HG02973 (cell line): ENCODE measurements around the gene ZFC3H1.

Experiments used
- ATAC-seq: cut with Tn5 transposase; IDR thresholded peaks from one replicate; pipeline ENCODE4 v1.9.1; 2021; ENCODE audit warnings: moderate library complexity; ENCODE audit not compliant: unreplicated experiment

The ZFC3H1 gene

GRCh38 chr12:71641390-71641789 is 22.3 kb downstream of the ZFC3H1 start:
- no peak for ATAC-seq

- ATAC-seq = no peak
Measured at GRCh38 chr12:71640316-71640715, 23.3 kb downstream of the ZFC3H1 start.

- peak; percentile 40 for ATAC-seq
Measured at GRCh38 chr12:71639341-71639760, 24.3 kb downstream of the ZFC3H1 start.

- ATAC-seq = no peak
Measured at GRCh38 chr12:71638499-71638898, 25.1 kb downstream of the ZFC3H1 start.

- ATAC-seq = peak; percentile 50
Measured at GRCh38 chr12:71636704-71637115, 26.9 kb downstream of the ZFC3H1 start.

- no peak for ATAC-seq
Measured at GRCh38 chr12:71627438-71628002, 36.1 kb downstream of the ZFC3H1 start.

GRCh38 chr12:71626768-71627167 is 36.9 kb downstream of the ZFC3H1 start:
- no peak for ATAC-seq

GRCh38 chr12:71626098-71626497 is 37.5 kb downstream of the ZFC3H1 start:
- no peak for ATAC-seq

- no peak for ATAC-seq
Measured at GRCh38 chr12:71625476-71625875, 38.2 kb downstream of the ZFC3H1 start.

GRCh38 chr12:71621938-71622337 is 41.7 kb downstream of the ZFC3H1 start:
- no peak for ATAC-seq

- no peak for ATAC-seq
Measured at GRCh38 chr12:71610031-71610795, 53.4 kb downstream of the ZFC3H1 start.

- no peak for ATAC-seq
Measured at GRCh38 chr12:71607494-71608330, 55.9 kb downstream of the ZFC3H1 start.

- ATAC-seq = no peak
Measured at GRCh38 chr12:71605039-71605438, 58.6 kb downstream of the ZFC3H1 start.

GRCh38 chr12:71602761-71603577 is 60.7 kb downstream of the ZFC3H1 start:
- ATAC-seq = no peak

- ATAC-seq = no peak
Measured at GRCh38 chr12:71601546-71601945, 62.1 kb downstream of the ZFC3H1 start.

- ATAC-seq = no peak
Measured at GRCh38 chr12:71599210-71599609, 64.4 kb downstream of the ZFC3H1 start.

GRCh38 chr12:71594214-71594948 is 69.3 kb downstream of the ZFC3H1 start:
- ATAC-seq = no peak

GRCh38 chr12:71592841-71593240 is 70.8 kb downstream of the ZFC3H1 start:
- no peak for ATAC-seq

- no peak for ATAC-seq
Measured at GRCh38 chr12:71591601-71592000, 72.0 kb downstream of the ZFC3H1 start.

- no peak for ATAC-seq
Measured at GRCh38 chr12:71589478-71589881, 74.2 kb downstream of the ZFC3H1 start.
